Motor neuron (in vitro differentiated cells): Measurements from ENCODE around the gene SQSTM1. TPM values are rescaled to one million over a fixed set of nuclear protein-coding genes. Genes with fewer than 3 reads are reported as not detected.

Source experiments
- ATAC-seq, 8 experiments: fragments of 200-7000 bp; cut with Tn5 transposase; replicated peaks in 6 of 8; 2 replicates each; pipeline ENCODE4 v1.8.0; 2021; ENCODE audit warnings: mild to moderate bottlenecking in 8 of 8, moderate library complexity in 8 of 8
- H3K27ac ChIP-seq, 2 donors: fragments of 250-450 bp; sonication (Bioruptor Pico); 2 replicates each; pipeline ENCODE4 v1.9.0; 2021; ENCODE audit warnings: antibody characterized with exemption in 2 of 2, mild to moderate bottlenecking in 2 of 2, moderate library complexity in 1 of 2
- H3K4me1 ChIP-seq, 2 donors: fragments of 250-450 bp; sonication (Bioruptor Pico); replicated peaks in 1 of 2; 2 replicates each; pipeline ENCODE4 v1.6.1; 2021; ENCODE audit warnings: antibody characterized with exemption in 2 of 2, mild to moderate bottlenecking in 2 of 2, moderate library complexity in 1 of 2
- H3K4me3 ChIP-seq, 5 donors: fragments of 250-450 bp; sonication (Bioruptor Pico); 2 replicates each; pipeline ENCODE4 v1.9.0; 2021; ENCODE audit warnings: antibody characterized with exemption in 5 of 5, mild to moderate bottlenecking in 5 of 5, moderate library complexity in 4 of 5
- WGBS, 10 experiments: fragments of 450-650 bp; shearing (Covaris generic); methylation state at CpG; one replicate each; pipeline ENCODE4 v1.0.0; 2022; 5-methylcytosine and 5-hydroxymethylcytosine counted together
- in situ Hi-C, 9 experiments: fragments of 400-800 bp; cut with MboI; loops; one replicate each; pipeline ENCODE4 v1.15.0; 2021; ENCODE audit warnings: low sequenced_read_pairs in 9 of 9, low pct_unique_long_range_greater_than_20kb in 2 of 9; ENCODE audit not compliant: unreplicated experiment in 9 of 9
- total RNA-seq, 8 experiments: library from RNA; unstranded; fragments of 300-600 nt; gene quantifications; 2 replicates each; pipeline versions ENCODE4 v1.2.3 to v1.2.4, GENCODE V29; 2022

The SQSTM1 gene
- total RNA-seq, 8 experiments from 2014 or later = 55.5 to 679 (median 128) TPM

DNA sequence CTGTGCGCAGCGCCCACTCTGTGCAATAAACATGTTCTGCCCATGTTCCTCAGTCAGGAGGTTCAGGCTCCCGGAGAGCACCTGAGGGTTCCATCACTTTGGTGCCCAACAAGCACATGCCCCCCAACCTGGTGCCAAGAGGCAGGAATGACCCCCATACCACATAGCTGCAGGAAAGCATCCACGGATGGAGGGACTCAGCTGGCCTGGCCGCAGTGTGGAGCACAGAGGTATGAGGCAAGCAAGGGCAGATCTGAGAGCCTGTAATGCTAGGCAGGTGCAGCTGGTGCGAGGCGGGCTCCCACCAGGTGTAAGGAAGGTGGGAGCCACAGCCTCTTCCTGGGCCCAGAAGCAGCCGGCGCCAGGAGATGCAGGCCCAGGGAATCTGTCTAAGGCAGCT, 42.2 kb downstream of the SQSTM1 start:
- ATAC-seq = no peak
- in situ Hi-C loops = no loop called here

DNA sequence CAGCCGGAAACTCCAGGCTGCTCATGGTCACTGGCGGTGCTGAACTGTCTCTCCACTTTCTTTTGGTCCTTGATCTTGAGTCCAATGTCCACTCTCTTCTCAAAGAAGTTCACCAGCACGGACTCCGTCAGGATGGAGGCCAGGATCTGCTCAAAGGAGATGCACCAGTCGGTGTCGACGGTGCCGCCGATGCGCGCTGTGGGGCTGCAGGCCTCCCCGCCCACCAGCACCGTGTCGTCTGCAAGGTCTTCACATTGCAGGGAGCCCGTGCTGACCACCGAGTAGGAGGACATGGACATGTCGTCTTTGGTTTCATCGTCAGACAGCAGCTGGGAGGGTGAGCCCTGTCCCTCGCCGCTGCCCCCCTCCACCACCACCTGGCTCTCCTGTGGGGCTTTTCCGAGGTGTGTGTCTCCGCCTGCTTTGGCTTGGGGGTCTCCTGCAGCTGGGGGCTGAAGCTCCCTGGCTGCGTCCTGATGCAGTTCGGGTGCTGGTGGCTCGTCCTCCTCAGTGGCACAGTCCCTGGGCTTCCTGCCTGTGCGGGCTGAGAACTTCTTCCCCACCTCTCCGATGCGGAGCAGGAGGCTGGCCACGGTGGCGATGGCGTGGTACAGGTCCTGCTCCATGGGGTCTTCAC, 42.9 kb downstream of the SQSTM1 start:
- in situ Hi-C loops = no loop called here
- H3K4me1 ChIP-seq = peaks cover 9 to 11% of the 10 kb centered on the region in 2 donors
- ATAC-seq = no peak
- 94 to 100% (median 97%) methylated on average over 1 to 7 of the region's 31 CpGs; no CpG with 5 or more reads in 5 of the 10 experiments for WGBS, 10 experiments
- H3K27ac ChIP-seq = no peak overlapping the region
- no peak overlapping the region for H3K4me3 ChIP-seq

More for the DNA sequence above, 42.2 kb downstream of the SQSTM1 start:
- WGBS, 10 experiments = 90 to 100% (median 98%) methylated on average over 2 to 6 of the region's 9 CpGs; no CpG with 5 or more reads in 4 of the 10 experiments
- no peak overlapping the region for H3K27ac ChIP-seq
- no peak overlapping the region for H3K4me3 ChIP-seq
- H3K4me1 ChIP-seq = peaks cover 9 to 11% of the 10 kb centered on the region in 2 donors

DNA sequence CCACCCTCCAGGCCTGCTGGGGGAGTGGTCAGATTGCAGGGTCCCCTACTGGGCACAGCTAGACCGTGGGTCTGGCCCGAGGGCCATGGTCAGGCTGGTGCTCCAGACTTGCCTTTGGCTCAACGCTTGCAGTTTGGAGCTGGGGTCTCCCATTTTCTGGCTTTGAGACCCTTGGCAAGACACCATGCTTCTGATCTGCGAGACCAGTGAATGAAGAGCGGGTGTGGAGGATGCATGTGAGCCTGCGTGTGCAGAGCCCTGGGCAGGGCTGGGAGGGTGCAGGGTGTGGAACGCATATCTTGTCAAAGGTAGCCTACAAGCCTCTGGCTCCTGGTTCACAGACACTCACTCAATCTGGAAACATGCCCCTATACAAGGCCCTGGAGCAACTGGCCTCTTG, 44.0 kb downstream of the SQSTM1 start:
- Histone ChIP-seq H3K4me1 (peaks cover 8 to 9% of the 10 kb centered on the region in 2 donors), H3K4me3 (no peak overlapping the region), H3K27ac (no peak overlapping the region)
- ATAC-seq = peak in 1 of 8 experiments; percentile 34
- 83 to 100% methylated on average over 1 of the region's 7 CpGs; no CpG with 5 or more reads in 8 of the 10 experiments for WGBS, 10 experiments
- in situ Hi-C loops = no loop called here

DNA sequence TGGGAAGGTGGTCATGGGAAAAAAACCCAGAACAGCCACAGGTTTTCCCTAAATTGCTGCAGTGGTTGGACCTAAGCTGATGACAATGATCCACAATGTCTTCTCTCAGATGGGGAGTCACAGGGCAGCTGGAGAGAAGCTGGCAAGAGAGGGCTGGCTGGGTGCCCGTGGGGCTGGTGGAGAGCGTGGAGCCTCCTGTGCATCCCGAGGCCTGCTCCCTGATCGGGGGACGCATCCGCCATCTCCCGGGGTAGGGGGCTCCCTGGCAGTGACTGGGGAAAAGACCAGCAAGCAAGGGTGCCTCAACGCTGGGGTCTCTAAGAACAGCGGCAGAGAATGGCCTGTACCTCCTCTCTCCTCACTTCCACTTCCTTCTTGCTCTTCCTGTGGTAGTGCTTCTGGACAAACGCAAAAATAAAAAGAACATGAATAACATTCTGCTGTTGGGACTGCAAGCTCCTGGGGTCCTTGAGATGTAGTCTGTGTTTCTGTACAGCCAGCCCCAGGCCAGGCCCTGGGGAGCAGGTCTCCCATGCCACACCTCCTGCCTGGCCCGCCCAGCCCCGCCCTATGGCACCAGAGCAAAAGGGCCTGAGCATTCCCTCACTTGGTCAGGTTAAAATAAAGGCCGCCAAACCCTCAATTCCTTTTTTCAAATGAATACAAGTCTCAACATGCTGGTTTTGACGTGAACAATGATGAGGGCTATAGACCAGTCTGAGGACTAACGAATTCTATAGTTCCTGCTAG, 45.0 kb downstream of the SQSTM1 start:
- Histone ChIP-seq H3K4me1 (no peaks in the 10 kb centered on the region), H3K4me3 (no peak overlapping the region), H3K27ac (no peak overlapping the region)
- in situ Hi-C loops = no loop called here
- WGBS, 10 experiments = 72 to 100% (median 95%) methylated on average over 1 to 6 of the region's 15 CpGs; no CpG with 5 or more reads in 4 of the 10 experiments
- ATAC-seq = no peak

DNA sequence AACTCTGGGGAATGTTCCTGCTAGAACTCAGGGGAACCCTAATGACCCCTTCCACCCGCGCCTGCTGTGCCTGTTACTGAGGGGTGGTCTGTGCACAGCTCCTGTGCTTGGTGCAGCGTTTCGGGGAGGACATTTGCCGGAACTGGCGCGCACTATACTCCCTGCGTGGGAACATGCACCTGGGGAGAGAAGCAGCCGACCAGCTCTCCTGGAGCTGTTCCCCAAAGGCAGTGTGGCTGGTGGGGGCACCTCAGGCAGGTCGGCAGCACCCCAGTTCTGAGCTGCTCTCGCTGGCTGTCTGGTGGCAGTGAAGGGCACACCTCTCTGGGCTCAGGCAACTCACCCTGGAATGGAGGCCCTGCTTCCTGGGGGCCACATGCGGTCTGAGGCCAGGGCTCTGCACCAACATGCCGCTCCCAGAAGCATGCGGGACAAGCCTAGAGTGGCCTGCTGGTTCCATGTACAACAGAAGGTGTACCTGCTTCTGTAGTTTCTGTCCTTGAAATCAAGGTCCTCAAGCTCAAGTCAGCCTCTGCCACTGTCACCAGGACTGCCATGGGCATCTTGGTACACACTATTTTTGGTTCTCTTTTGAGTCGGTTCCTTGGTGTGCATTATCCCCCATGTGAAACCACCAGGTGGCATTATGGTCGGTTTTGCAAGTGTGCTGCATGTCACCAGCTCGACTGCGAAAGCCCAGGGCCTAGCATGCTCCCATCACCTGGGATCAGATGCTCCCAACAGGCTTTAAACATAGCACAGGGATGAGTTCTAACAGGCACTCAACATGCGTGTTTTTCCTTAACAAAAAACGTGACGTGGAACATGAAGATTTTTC, 45.8 kb downstream of the SQSTM1 start:
- in situ Hi-C loops = no loop called here
- ATAC-seq = no peak
- WGBS, 10 experiments = 38 to 100% (median 84%) methylated on average over 1 to 17 of the region's 21 CpGs; no CpG with 5 or more reads in 3 of the 10 experiments
- H3K27ac ChIP-seq = no peak overlapping the region
- H3K4me3 ChIP-seq = no peak overlapping the region
- H3K4me1 ChIP-seq = no peaks in the 10 kb centered on the region

DNA sequence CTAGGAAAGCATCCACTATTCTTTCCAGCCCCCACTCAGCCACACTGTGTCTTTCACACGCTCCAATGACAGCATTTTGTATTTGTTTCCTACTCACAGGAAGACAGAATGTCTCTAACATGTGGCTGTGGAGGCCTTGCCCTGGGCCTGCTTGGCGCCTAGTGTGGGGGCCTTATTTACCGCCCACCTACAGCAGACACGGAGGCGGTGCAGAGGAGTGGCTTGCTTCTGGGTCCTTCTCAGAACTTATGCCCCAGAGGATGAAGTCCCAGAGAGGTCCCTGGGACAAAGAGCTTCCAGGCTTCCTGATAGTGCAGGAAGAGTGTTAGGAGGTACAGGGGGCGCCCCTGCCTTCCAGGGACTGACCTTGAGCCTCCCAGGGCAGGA, 46.4 kb downstream of the SQSTM1 start:
- ATAC-seq = no peak
- Histone ChIP-seq H3K4me1 (no peaks in the 10 kb centered on the region), H3K4me3 (no peak overlapping the region), H3K27ac (no peak overlapping the region)
- 83 to 100% (median 94%) methylated on average over 1 to 3 of the region's 6 CpGs; no CpG with 5 or more reads in 6 of the 10 experiments for WGBS, 10 experiments
- in situ Hi-C loops = no loop called here

DNA sequence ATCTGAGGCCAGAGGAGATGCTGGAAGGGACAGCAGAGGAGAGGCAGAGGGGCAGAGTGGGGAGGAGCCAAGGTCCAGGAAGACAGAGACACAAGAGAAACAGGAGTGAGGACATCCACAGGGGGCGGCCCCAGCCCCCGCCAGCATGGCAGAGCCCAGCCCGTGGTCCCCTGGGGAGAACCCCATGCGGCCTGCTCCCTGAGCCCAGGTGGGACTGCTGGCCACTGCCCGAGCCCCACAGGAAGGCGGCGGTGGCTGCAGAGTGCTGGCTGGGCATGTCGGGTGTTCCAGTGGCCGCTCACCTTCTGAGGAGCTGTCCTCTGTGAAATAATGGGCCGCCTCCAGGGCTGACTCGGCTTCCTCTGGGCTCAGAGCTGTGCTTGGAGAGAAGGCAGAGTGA, 46.8 kb downstream of the SQSTM1 start:
- in situ Hi-C loops = no loop called here
- no peak overlapping the region for H3K4me3 ChIP-seq
- no peak overlapping the region for H3K27ac ChIP-seq
- no peak for ATAC-seq
- H3K4me1 ChIP-seq = no peaks in the 10 kb centered on the region
- 80 to 100% (median 90%) methylated on average over 1 to 3 of the region's 11 CpGs; no CpG with 5 or more reads in 6 of the 10 experiments for WGBS, 10 experiments

DNA sequence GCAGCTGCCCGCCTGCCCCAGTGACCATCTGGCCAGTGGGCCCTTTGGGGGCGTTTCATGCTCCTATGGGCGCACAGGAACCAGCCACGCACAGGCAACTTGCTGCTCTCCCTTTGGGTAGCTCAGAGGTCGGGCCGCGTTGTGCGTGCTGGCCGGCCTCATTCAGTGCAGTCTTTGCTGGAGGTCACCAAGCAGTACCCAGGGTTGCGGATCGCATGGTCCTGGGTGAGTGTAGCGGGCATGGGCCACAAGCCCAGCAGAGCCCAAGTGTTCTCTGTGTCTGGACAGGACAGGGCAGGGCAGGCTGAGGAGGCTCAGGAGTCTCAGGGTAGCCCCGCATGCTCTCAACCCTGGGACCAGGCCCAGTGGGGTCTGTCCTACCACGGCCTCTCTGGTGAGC, 47.8 kb downstream of the SQSTM1 start:
- in situ Hi-C loops = no loop called here
- ATAC-seq = no peak
- Histone ChIP-seq H3K4me1 (no peaks in the 10 kb centered on the region), H3K27ac (no peak overlapping the region), H3K4me3 (no peak overlapping the region)
- WGBS, 10 experiments = 83 to 100% (median 100%) methylated on average over 1 to 11 of the region's 14 CpGs; no CpG with 5 or more reads in 3 of the 10 experiments

DNA sequence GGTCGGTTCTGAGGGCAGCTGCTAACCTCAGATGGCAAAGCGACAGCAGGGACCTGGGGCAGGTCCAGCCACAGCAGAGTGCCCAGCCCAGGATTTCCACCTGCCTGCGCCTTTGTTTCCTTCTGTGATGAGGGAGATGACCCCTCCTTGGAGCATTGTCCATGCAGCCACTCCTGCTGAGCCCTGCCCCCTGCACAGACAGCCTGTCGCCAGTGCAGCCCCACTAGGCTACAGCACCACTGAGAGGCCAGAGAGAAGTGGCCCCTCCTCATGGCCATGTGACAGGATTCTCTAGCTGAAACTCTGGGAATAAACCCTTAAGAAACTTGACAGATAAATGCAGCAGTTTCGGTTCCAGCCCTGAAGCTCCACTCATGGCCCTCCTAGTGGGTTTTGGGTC, 48.4 kb downstream of the SQSTM1 start:
- Histone ChIP-seq H3K4me3 (no peak overlapping the region), H3K4me1 (no peaks in the 10 kb centered on the region), H3K27ac (no peak overlapping the region)
- ATAC-seq = peak in 1 of 8 experiments; percentile 17
- WGBS, 10 experiments = 58 to 100% (median 100%) methylated on average over 1 to 3 of the region's 5 CpGs; no CpG with 5 or more reads in 5 of the 10 experiments
- in situ Hi-C loops = no loop called here

DNA sequence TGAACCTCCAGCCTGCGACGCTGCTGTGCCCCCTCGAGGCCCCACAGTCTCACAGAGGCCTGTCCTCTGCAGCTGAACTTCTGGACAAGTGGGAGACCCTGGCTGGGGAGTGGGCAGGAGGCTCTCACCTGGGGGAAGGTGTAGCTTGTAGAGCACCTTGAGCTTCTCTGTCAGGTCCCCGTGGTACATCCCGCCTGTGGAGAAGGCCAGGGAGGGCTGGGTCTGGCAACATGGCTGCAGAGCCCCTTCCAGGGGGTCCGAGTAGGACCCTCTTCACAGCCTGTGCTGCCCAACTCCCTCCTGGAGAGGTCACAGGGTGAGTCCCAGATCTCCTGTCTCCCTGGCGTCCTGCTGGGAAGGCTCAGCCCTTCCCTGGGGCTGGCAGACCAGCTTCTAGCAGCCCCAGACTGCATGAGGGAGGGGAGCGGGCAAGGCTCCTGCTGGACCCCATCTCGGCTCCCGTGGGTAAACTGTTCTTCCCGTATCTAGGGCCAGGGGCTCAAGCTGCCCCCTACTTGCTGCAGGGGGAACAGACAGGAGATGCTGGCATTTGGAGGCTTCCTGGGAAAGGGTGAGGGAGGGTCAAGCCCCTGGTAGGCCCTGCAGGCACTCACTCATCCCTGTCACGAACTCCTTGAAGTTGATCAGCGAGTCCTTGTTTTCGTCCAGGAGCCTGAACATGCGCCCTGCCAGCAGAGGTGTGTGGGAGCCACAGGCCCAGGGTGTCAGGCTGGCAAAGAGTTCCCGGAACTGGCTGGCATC, 49.1 kb downstream of the SQSTM1 start:
- Histone ChIP-seq H3K4me1 (no peaks in the 10 kb centered on the region), H3K4me3 (no peak overlapping the region), H3K27ac (no peak overlapping the region)
- in situ Hi-C loops = no loop called here
- ATAC-seq = no peak
- 50 to 100% (median 100%) methylated on average over 1 to 5 of the region's 16 CpGs; no CpG with 5 or more reads in 5 of the 10 experiments for WGBS, 10 experiments

DNA sequence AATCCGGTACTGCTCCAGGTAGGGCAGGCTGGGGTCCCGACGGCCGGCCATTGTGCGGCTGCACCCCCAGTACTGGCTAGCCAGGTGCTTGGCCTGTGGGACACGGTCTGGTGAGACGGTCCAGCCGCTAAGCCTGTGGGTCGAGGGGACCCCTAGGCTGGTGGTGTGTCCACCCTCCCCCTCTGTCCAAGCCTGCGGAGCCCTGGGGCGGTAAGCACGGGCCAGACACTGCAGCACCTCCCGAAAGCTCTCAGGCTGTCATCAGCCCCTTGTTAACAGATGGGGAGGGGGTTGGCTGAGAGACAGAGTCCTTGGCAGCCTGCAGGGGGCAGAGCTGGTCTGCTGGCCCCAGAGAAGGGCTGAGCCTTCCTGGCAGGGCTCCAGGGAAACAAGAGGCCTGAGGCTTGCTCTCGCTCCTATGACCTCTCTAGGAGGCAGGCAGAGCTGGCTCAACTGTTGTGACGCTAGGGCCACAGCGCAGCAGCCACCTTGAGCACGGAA, 49.7 kb downstream of the SQSTM1 start:
- WGBS, 10 experiments = 73 to 95% (median 87%) methylated on average over 3 to 7 of the region's 17 CpGs; no CpG with 5 or more reads in 6 of the 10 experiments
- in situ Hi-C loops = no loop called here

DNA sequence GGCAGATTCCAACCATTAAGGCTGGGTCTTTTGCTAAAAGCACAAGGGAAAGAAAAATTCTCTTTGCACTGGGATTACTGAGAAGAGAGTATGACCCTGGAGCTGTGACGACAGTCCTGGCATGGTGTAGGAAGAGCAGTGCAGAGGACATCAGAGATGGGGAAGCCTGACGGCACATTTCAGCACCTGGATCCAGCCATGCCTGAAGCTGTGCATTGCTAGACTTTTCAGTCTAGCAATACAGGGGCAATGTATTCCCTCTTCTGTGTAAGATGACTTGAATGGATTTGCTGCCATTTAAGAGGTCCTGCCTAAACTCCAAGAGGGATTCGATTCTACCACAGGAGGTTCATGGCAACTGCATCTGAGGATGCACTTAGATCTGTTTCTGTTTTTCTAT, 50.2 kb downstream of the SQSTM1 start:
- in situ Hi-C loops = no loop called here
- Histone ChIP-seq H3K27ac (no peak overlapping the region), H3K4me3 (no peak overlapping the region), H3K4me1 (no peaks in the 10 kb centered on the region)
- no peak for ATAC-seq
- 83 to 100% (median 100%) methylated on average over 1 to 3 of the region's 3 CpGs; no CpG with 5 or more reads in 3 of the 10 experiments for WGBS, 10 experiments

More for the DNA sequence above, 49.7 kb downstream of the SQSTM1 start:
- Histone ChIP-seq H3K4me1 (no peaks in the 10 kb centered on the region), H3K27ac (no peak overlapping the region), H3K4me3 (no peak overlapping the region)
- peak in 6 of 8 experiments; percentile 14 to 73 (median 50) for ATAC-seq
